K562 (cell line): ENCODE data around the gene DGCR8. TPM values are rescaled to one million over a fixed set of nuclear protein-coding genes. Genes with fewer than 3 reads are reported as not detected.

Experiments
- ARID2 ChIP-seq: fragments of 450-650 bp; IDR thresholded peaks from 2 replicates; pipeline ENCODE4 v1.6.1; 2017; ENCODE audit warnings: antibody characterized with exemption, mild to moderate bottlenecking
- GABPB2 ChIP-seq: fragments of 250-450 bp; sonication (Bioruptor Pico); conservative IDR thresholded peaks from 2 replicates; pipeline ENCODE4 v1.5.1; 2021; ENCODE audit warnings: mild to moderate bottlenecking
- KLF16 ChIP-seq: IDR thresholded peaks from 2 replicates; pipeline ENCODE4 v1.6.1; 2016; ENCODE audit warnings: antibody characterized with exemption
- L3MBTL2 ChIP-seq: fragments of 450-650 bp; IDR thresholded peaks from 2 replicates; pipeline ENCODE4 v1.6.1; 2016; ENCODE audit warnings: mild to moderate bottlenecking, moderate library complexity
- NFE2 ChIP-seq: IDR thresholded peaks from 2 replicates; pipeline ENCODE4 v1.6.1; 2014; ENCODE audit warnings: antibody characterized with exemption, low read depth
- PHF21A ChIP-seq: fragments of 450-650 bp; IDR thresholded peaks from 2 replicates; pipeline ENCODE4 v1.6.1; 2017; ENCODE audit warnings: low read depth, borderline replicate concordance
- POLR2H ChIP-seq: IDR thresholded peaks from 2 replicates; pipeline ENCODE4 v1.6.1; 2016; ENCODE audit warnings: missing genetic modification characterization, low read depth, mild to moderate bottlenecking, control low read depth, missing compliant biosample characterization, moderate library complexity
- RBFOX2 ChIP-seq: fragments of 200-400 bp; formaldehyde crosslinking; IDR thresholded peaks from 2 replicates; pipeline ENCODE4 v1.6.1; 2017; ENCODE audit warnings: low read depth, mild to moderate bottlenecking, low read length, moderate library complexity
- SRSF3 ChIP-seq: fragments of 200-400 bp; formaldehyde crosslinking; IDR thresholded peaks from 2 replicates; pipeline ENCODE4 v1.6.1; 2016; ENCODE audit warnings: mild to moderate bottlenecking, low read length, moderate library complexity; ENCODE audit not compliant: insufficient read depth
- TAF9B ChIP-seq: fragments of 450-650 bp; IDR thresholded peaks from 2 replicates; pipeline ENCODE4 v1.6.1; 2018; ENCODE audit warnings: mild to moderate bottlenecking; ENCODE audit not compliant: partially characterized antibody
- YBX1 ChIP-seq: fragments of 450-650 bp; IDR thresholded peaks from 2 replicates; pipeline ENCODE4 v1.7.1; 2016; ENCODE audit warnings: mild to moderate bottlenecking
- polyA plus RNA-seq, 8 experiments: library from polyadenylated mRNA; depleted of rRNA in 4 of 8; stranded (reverse) in 5 of 8; unstranded in 3 of 8; fragments of >200 nt; fragmentation: Nextera tagmentation in 2 of 8; fragmentation: Illumina TruSeq in 1 of 8; extraction: Ambion mirVana in 2 of 8; extraction: Trizol in 1 of 8; gene quantifications; 2 replicates each; pipeline versions ENCODE4 v1.2.1 to v1.2.3, GENCODE V29; 2011 to 2014; ENCODE audit warnings: inconsistent platforms in 1 of 8, missing spikeins in 1 of 8
- total RNA-seq, 7 experiments: library from RNA; depleted of rRNA in 6 of 7; stranded (reverse); fragments of >200 nt in 6 of 7; fragmentation: Illumina TruSeq in 2 of 7; extraction: Trizol in 2 of 7; gene quantifications; 2 replicates each; pipeline versions ENCODE4 v1.2.1 to v1.2.3, GENCODE V29; 2011 to 2021; ENCODE audit warnings: low replicate concordance in 1 of 7
- TF ChIP-seq, protein P1 (sequence below): fragments of 250-450 bp; sonication (Bioruptor Pico); IDR thresholded peaks from 2 replicates; pipeline ENCODE4 v1.8.0; 2022; ENCODE audit warnings: moderate library complexity, mild to moderate bottlenecking, inconsistent platforms
- TF ChIP-seq, protein P2 (sequence below): sonication (generic); formaldehyde crosslinking; IDR thresholded peaks from 2 replicates; pipeline ENCODE4 v1.8.0; 2023; ENCODE audit warnings: missing genetic modification reagents, mild to moderate bottlenecking, borderline replicate concordance
- TF ChIP-seq, protein P3 (sequence below): IDR thresholded peaks from 2 replicates; pipeline ENCODE4 v1.6.1; 2011; ENCODE audit warnings: borderline replicate concordance, low read depth, mild to moderate bottlenecking, moderate library complexity, low read length; ENCODE audit not compliant: insufficient read depth, poor library complexity, severe bottlenecking
- TF ChIP-seq, protein P4 (sequence below): fragments of 200-800 bp; sonication (Bioruptor generic); IDR thresholded peaks from 2 replicates; pipeline ENCODE4 v1.6.1; 2016; ENCODE audit warnings: missing genetic modification characterization, missing compliant biosample characterization

Gene DGCR8
- total and polyA plus RNA-seq, 9 of the 15 experiments (the other 6 are each of a cell fraction or from before 2014, with no cell fraction given) = 5.9 to 144 (median 80.1) TPM

DNA sequence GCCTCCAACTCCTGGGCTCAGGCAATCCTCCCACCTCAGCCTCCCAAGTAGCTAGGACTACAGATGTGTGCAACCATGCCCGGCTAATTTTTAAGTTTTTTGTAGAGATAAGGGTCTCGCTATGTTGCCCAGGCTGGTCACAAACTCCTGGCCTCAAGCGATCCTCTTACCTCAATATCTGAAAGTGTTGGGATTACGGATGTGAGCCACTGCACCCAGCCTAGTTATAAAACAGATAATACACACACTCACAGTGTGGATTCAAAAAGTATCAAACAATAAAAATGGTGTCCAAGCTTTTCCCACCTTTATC, 71.2 kb downstream of the DGCR8 start (continued):
- TF ChIP-seq PHF21A (no peak), GABPB2 (CRISPR knock-in tag) (0 out of 2 replicates have a peak, but pooled peaks have one; percentile 26), L3MBTL2 (no peak), KLF16 (no peak), NFE2 (no peak), RBFOX2 (no peak), ARID2 (no peak), POLR2H (tag) (no peak), SRSF3 (no peak), TAF9B (no peak), YBX1 (no peak)
- TF ChIP-seq, protein P1, sequence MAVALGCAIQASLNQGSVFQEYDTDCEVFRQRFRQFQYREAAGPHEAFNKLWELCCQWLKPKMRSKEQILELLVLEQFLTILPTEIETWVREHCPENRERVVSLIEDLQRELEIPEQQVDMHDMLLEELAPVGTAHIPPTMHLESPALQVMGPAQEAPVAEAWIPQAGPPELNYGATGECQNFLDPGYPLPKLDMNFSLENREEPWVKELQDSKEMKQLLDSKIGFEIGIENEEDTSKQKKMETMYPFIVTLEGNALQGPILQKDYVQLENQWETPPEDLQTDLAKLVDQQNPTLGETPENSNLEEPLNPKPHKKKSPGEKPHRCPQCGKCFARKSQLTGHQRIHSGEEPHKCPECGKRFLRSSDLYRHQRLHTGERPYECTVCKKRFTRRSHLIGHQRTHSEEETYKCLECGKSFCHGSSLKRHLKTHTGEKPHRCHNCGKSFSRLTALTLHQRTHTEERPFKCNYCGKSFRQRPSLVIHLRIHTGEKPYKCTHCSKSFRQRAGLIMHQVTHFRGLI (CRISPR knock-in tag) = no peak
- TF ChIP-seq, protein P2, sequence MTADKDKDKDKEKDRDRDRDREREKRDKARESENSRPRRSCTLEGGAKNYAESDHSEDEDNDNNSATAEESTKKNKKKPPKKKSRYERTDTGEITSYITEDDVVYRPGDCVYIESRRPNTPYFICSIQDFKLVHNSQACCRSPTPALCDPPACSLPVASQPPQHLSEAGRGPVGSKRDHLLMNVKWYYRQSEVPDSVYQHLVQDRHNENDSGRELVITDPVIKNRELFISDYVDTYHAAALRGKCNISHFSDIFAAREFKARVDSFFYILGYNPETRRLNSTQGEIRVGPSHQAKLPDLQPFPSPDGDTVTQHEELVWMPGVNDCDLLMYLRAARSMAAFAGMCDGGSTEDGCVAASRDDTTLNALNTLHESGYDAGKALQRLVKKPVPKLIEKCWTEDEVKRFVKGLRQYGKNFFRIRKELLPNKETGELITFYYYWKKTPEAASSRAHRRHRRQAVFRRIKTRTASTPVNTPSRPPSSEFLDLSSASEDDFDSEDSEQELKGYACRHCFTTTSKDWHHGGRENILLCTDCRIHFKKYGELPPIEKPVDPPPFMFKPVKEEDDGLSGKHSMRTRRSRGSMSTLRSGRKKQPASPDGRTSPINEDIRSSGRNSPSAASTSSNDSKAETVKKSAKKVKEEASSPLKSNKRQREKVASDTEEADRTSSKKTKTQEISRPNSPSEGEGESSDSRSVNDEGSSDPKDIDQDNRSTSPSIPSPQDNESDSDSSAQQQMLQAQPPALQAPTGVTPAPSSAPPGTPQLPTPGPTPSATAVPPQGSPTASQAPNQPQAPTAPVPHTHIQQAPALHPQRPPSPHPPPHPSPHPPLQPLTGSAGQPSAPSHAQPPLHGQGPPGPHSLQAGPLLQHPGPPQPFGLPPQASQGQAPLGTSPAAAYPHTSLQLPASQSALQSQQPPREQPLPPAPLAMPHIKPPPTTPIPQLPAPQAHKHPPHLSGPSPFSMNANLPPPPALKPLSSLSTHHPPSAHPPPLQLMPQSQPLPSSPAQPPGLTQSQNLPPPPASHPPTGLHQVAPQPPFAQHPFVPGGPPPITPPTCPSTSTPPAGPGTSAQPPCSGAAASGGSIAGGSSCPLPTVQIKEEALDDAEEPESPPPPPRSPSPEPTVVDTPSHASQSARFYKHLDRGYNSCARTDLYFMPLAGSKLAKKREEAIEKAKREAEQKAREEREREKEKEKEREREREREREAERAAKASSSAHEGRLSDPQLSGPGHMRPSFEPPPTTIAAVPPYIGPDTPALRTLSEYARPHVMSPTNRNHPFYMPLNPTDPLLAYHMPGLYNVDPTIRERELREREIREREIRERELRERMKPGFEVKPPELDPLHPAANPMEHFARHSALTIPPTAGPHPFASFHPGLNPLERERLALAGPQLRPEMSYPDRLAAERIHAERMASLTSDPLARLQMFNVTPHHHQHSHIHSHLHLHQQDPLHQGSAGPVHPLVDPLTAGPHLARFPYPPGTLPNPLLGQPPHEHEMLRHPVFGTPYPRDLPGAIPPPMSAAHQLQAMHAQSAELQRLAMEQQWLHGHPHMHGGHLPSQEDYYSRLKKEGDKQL = 0 out of 2 replicates have a peak, but pooled peaks have one; percentile 37
- TF ChIP-seq, protein P3, sequence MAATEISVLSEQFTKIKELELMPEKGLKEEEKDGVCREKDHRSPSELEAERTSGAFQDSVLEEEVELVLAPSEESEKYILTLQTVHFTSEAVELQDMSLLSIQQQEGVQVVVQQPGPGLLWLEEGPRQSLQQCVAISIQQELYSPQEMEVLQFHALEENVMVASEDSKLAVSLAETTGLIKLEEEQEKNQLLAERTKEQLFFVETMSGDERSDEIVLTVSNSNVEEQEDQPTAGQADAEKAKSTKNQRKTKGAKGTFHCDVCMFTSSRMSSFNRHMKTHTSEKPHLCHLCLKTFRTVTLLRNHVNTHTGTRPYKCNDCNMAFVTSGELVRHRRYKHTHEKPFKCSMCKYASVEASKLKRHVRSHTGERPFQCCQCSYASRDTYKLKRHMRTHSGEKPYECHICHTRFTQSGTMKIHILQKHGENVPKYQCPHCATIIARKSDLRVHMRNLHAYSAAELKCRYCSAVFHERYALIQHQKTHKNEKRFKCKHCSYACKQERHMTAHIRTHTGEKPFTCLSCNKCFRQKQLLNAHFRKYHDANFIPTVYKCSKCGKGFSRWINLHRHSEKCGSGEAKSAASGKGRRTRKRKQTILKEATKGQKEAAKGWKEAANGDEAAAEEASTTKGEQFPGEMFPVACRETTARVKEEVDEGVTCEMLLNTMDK = no peak
- TF ChIP-seq, protein P4, sequence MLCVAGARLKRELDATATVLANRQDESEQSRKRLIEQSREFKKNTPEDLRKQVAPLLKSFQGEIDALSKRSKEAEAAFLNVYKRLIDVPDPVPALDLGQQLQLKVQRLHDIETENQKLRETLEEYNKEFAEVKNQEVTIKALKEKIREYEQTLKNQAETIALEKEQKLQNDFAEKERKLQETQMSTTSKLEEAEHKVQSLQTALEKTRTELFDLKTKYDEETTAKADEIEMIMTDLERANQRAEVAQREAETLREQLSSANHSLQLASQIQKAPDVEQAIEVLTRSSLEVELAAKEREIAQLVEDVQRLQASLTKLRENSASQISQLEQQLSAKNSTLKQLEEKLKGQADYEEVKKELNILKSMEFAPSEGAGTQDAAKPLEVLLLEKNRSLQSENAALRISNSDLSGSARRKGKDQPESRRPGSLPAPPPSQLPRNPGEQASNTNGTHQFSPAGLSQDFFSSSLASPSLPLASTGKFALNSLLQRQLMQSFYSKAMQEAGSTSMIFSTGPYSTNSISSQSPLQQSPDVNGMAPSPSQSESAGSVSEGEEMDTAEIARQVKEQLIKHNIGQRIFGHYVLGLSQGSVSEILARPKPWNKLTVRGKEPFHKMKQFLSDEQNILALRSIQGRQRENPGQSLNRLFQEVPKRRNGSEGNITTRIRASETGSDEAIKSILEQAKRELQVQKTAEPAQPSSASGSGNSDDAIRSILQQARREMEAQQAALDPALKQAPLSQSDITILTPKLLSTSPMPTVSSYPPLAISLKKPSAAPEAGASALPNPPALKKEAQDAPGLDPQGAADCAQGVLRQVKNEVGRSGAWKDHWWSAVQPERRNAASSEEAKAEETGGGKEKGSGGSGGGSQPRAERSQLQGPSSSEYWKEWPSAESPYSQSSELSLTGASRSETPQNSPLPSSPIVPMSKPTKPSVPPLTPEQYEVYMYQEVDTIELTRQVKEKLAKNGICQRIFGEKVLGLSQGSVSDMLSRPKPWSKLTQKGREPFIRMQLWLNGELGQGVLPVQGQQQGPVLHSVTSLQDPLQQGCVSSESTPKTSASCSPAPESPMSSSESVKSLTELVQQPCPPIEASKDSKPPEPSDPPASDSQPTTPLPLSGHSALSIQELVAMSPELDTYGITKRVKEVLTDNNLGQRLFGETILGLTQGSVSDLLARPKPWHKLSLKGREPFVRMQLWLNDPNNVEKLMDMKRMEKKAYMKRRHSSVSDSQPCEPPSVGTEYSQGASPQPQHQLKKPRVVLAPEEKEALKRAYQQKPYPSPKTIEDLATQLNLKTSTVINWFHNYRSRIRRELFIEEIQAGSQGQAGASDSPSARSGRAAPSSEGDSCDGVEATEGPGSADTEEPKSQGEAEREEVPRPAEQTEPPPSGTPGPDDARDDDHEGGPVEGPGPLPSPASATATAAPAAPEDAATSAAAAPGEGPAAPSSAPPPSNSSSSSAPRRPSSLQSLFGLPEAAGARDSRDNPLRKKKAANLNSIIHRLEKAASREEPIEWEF = no peak
